ENCODE data around the gene C15orf40. TPM values are rescaled to one million over a fixed set of nuclear protein-coding genes. Genes with fewer than 3 reads are reported as not detected.
"Not testable (repeated sequence)": the region's sequence is repeated elsewhere in the genome, so short reads cannot be mapped to it uniquely, and the experiment has no call there.

The C15orf40 gene
- total RNA-seq, 5 donors from 2014 or later (not counting 1 experiment from before 2014, with no cell fraction given): 13.8 to 40.5 (median 37.7) TPM

GRCh38 chr15:83014205-83014653, 2.8 kb upstream of the C15orf40 start:
- Mint-ChIP-seq H3K4me3 (no peak overlapping the region), H3K4me1 (peaks cover 48 to 50% (median 48%) of the 10 kb centered on the region in 3 donors)
- POLR2A ChIA-PET: no interaction called here

GRCh38 chr15:83012636-83013035, 1.2 kb upstream of the C15orf40 start:
- no peaks in the 10 kb centered on the region for H3K9me3 Mint-ChIP-seq
- ATAC-seq (replicated peaks in 1 of 4): no peak
- WGBS (ENCODE audit: insufficient coverage): 97% methylated on average over 6 of the region's 6 CpGs
- H3K27ac Mint-ChIP-seq: peak overlapping the region; percentile 89 to 93
- peaks cover 11% of the 10 kb centered on the region for H3K36me3 Mint-ChIP-seq
- POLR2A ChIA-PET: no interaction called here
- H3K9me3 ChIP-seq: no peaks in the 10 kb centered on the region
- peaks cover 13 to 25% of the 10 kb centered on the region in 2 experiments for H3K4me1 ChIP-seq (ENCODE audit: control insufficient read depth in 1 of 2, extremely low read depth in 1 of 2, insufficient read depth in 2 of 2, low read length in 2 of 2)
- no peak overlapping the region for H3K4me3 ChIP-seq (ENCODE audit: control insufficient read depth in 1 of 2, extremely low read depth in 1 of 2, low read length in 1 of 2)
- H3K27me3 ChIP-seq (replicated peaks in 1 of 2; ENCODE audit: control insufficient read depth in 2 of 2, extremely low read depth in 1 of 2, insufficient read depth in 2 of 2, low read length in 1 of 2): no peaks in the 10 kb centered on the region
- H3K4me3 Mint-ChIP-seq: peak overlapping the region; percentile 87 to 99 (median 98)
- peaks cover 2 to 24% of the 10 kb centered on the region in 2 donors for H3K36me3 ChIP-seq (ENCODE audit: control insufficient read depth in 2 of 2, extremely low read depth in 1 of 2, insufficient read depth in 1 of 2, low read length in 1 of 2)
- no peak for DNase-seq
- peaks cover 48 to 52% (median 51%) of the 10 kb centered on the region in 3 donors for H3K4me1 Mint-ChIP-seq
- CTCF ChIA-PET: interaction anchor here in 1 of 2 donors (1.6 kb wide), 1 partner anchor 472 kb away, joined by 4 read pairs; the partner anchor contains the start of gene RPS17
- no peaks in the 10 kb centered on the region for H3K27me3 Mint-ChIP-seq
- H3K27ac ChIP-seq (ENCODE audit: low read length): no peak overlapping the region

More at GRCh38 chr15:83014205-83014653, 2.8 kb upstream of the C15orf40 start:
- peaks cover 13 to 25% of the 10 kb centered on the region in 2 experiments for H3K4me1 ChIP-seq (ENCODE audit: control insufficient read depth in 1 of 2, extremely low read depth in 1 of 2, insufficient read depth in 2 of 2, low read length in 2 of 2)
- no peak for DNase-seq
- H3K27me3 ChIP-seq (replicated peaks in 1 of 2; ENCODE audit: control insufficient read depth in 2 of 2, extremely low read depth in 1 of 2, insufficient read depth in 2 of 2, low read length in 1 of 2): no peaks in the 10 kb centered on the region
- 64% methylated on average over 4 of the region's 5 CpGs for WGBS (ENCODE audit: insufficient coverage)
- CTCF ChIA-PET: interaction anchor here in 1 of 2 donors (0.6 kb wide), 1 partner anchor 471 kb away, joined by 10 read pairs; no protein-coding TSS in a partner anchor
- ATAC-seq (replicated peaks in 1 of 4): no peak
- H3K4me3 ChIP-seq (ENCODE audit: control insufficient read depth in 1 of 2, extremely low read depth in 1 of 2, low read length in 1 of 2): no peak overlapping the region
- H3K36me3 ChIP-seq (ENCODE audit: control insufficient read depth in 2 of 2, extremely low read depth in 1 of 2, insufficient read depth in 1 of 2, low read length in 1 of 2): peaks cover 2 to 26% of the 10 kb centered on the region in 2 donors
- Mint-ChIP-seq H3K27ac (peak overlapping the region; percentile 45 to 69), H3K36me3 (peaks cover 7% of the 10 kb centered on the region), H3K9me3 (no peaks in the 10 kb centered on the region), H3K27me3 (no peaks in the 10 kb centered on the region)
- no peaks in the 10 kb centered on the region for H3K9me3 ChIP-seq
- H3K27ac ChIP-seq (ENCODE audit: low read length): no peak overlapping the region

- Histone ChIP-seq H3K4me1 (ENCODE audit: control insufficient read depth in 1 of 2, extremely low read depth in 1 of 2, insufficient read depth in 2 of 2, low read length in 2 of 2) (peaks cover 13 to 25% of the 10 kb centered on the region in 2 experiments), H3K9me3 (no peaks in the 10 kb centered on the region), H3K27me3 (replicated peaks in 1 of 2; ENCODE audit: control insufficient read depth in 2 of 2, extremely low read depth in 1 of 2, insufficient read depth in 2 of 2, low read length in 1 of 2) (no peaks in the 10 kb centered on the region), H3K36me3 (ENCODE audit: control insufficient read depth in 2 of 2, extremely low read depth in 1 of 2, insufficient read depth in 1 of 2, low read length in 1 of 2) (peaks cover 2 to 26% of the 10 kb centered on the region in 2 donors), H3K27ac (ENCODE audit: low read length) (peak overlapping the region; percentile 39), H3K4me3 (ENCODE audit: control insufficient read depth in 1 of 2, extremely low read depth in 1 of 2, low read length in 1 of 2) (peak overlapping the region; percentile 74 to 80)
- ChIA-PET CTCF (interaction anchor here in 1 of 2 donors (0.8 to 2.3 kb wide), 4 partner anchors 11 to 471 kb away, joined by 3 to 18 read pairs (median 8); partner anchors contain the start of genes RAMAC and RPS17), POLR2A (no interaction called here)
- DNase-seq (no peak), ATAC-seq (replicated peaks in 1 of 4) (no peak)
- Mint-ChIP-seq H3K4me3 (peak overlapping the region; percentile 87 to 99 (median 98)), H3K4me1 (peaks cover 48 to 54% (median 53%) of the 10 kb centered on the region in 3 donors), H3K27me3 (no peaks in the 10 kb centered on the region), H3K27ac (peak overlapping the region; percentile 89 to 93), H3K9me3 (no peaks in the 10 kb centered on the region), H3K36me3 (peaks cover 13% of the 10 kb centered on the region)
- WGBS (ENCODE audit: insufficient coverage): 52% methylated on average over 9 of the region's 9 CpGs
These were observed 612 bp upstream of the C15orf40 start for GRCh38 chr15:83012076-83012426.

GRCh38 chr15:83010709-83011270, 649 bp downstream of the C15orf40 start:
- DNase-seq (peak; percentile 47 to 82 (median 67)), ATAC-seq (replicated peaks in 1 of 4) (peak; percentile 40 to 67 (median 50))
- H3K4me1 Mint-ChIP-seq: peaks cover 48 to 55% (median 54%) of the 10 kb centered on the region in 3 donors
- ChIA-PET CTCF (interaction anchor here (0.6 to 2.3 kb wide), 9 partner anchors 8 to 480 kb away, joined by 3 to 18 read pairs (median 4); partner anchors contain the start of genes BTBD1 (in 1 of the 2) and RAMAC (in 1 of the 2)), POLR2A (interaction anchor here in 1 of 2 donors (0.6 to 0.7 kb wide), 2 partner anchors 28 to 227 kb away, joined by 3 read pairs; no protein-coding TSS in a partner anchor)
- H3K27me3 Mint-ChIP-seq: no peaks in the 10 kb centered on the region
- H3K9me3 Mint-ChIP-seq: no peaks in the 10 kb centered on the region
- WGBS (ENCODE audit: insufficient coverage): 0% methylated on average over 10 of the region's 15 CpGs
- H3K36me3 Mint-ChIP-seq: peaks cover 12% of the 10 kb centered on the region
- Histone ChIP-seq H3K4me3 (ENCODE audit: control insufficient read depth in 1 of 2, extremely low read depth in 1 of 2, low read length in 1 of 2) (peak overlapping the region; percentile 74 to 80), H3K27me3 (replicated peaks in 1 of 2; ENCODE audit: control insufficient read depth in 2 of 2, extremely low read depth in 1 of 2, insufficient read depth in 2 of 2, low read length in 1 of 2) (no peaks in the 10 kb centered on the region), H3K36me3 (ENCODE audit: control insufficient read depth in 2 of 2, extremely low read depth in 1 of 2, insufficient read depth in 1 of 2, low read length in 1 of 2) (peaks cover 5 to 31% of the 10 kb centered on the region in 2 donors), H3K4me1 (ENCODE audit: control insufficient read depth in 1 of 2, extremely low read depth in 1 of 2, insufficient read depth in 2 of 2, low read length in 2 of 2) (peaks cover 13 to 25% of the 10 kb centered on the region in 2 experiments), H3K9me3 (no peaks in the 10 kb centered on the region), H3K27ac (ENCODE audit: low read length) (peak overlapping the region; percentile 39)
- peak overlapping the region; percentile 87 to 99 (median 98) for H3K4me3 Mint-ChIP-seq
- peak overlapping the region; percentile 93 to 94 for H3K27ac Mint-ChIP-seq

- H3K9me3 ChIP-seq; H3K27me3 Mint-ChIP-seq; H3K4me3 ChIP-seq (ENCODE audit: control insufficient read depth in 1 of 2, extremely low read depth in 1 of 2, low read length in 1 of 2); H3K4me1 ChIP-seq (ENCODE audit: control insufficient read depth in 1 of 2, extremely low read depth in 1 of 2, insufficient read depth in 2 of 2, low read length in 2 of 2); ATAC-seq (replicated peaks in 1 of 4); H3K27ac ChIP-seq (ENCODE audit: low read length); H3K9me3 Mint-ChIP-seq; DNase-seq; H3K36me3 ChIP-seq (ENCODE audit: control insufficient read depth in 2 of 2, extremely low read depth in 1 of 2, insufficient read depth in 1 of 2, low read length in 1 of 2); H3K36me3 Mint-ChIP-seq; H3K27me3 ChIP-seq (replicated peaks in 1 of 2; ENCODE audit: control insufficient read depth in 2 of 2, extremely low read depth in 1 of 2, insufficient read depth in 2 of 2, low read length in 1 of 2): not testable (repeated sequence)
- 84% methylated on average over 2 of the region's 3 CpGs for WGBS (ENCODE audit: insufficient coverage)
- H3K27ac Mint-ChIP-seq: peak overlapping the region; percentile 91 to 93
- ChIA-PET POLR2A (interaction anchor here in 1 of 2 donors (0.7 kb wide), 1 partner anchor 10 kb away, joined by 4 read pairs; no protein-coding TSS in a partner anchor), CTCF (interaction anchor here (0.8 to 2.2 kb wide), 9 partner anchors 10 to 473 kb away, joined by 3 to 11 read pairs (median 5); partner anchors contain the start of genes C15orf40 (in 1 of the 2), RAMAC (in 1 of the 2) and RPS17 (in 1 of the 2))
- peaks cover 7 to 12% (median 10%) of the 10 kb centered on the region in 3 donors for H3K4me1 Mint-ChIP-seq
- H3K4me3 Mint-ChIP-seq: peak overlapping the region in 1 of 3 donors; percentile 52
These were observed 10.8 kb downstream of the C15orf40 start for GRCh38 chr15:83000672-83001031.

- H3K4me3 Mint-ChIP-seq: peak overlapping the region; percentile 50 to 75 (median 52)
- Histone ChIP-seq H3K27me3 (replicated peaks in 1 of 2; ENCODE audit: control insufficient read depth in 2 of 2, extremely low read depth in 1 of 2, insufficient read depth in 2 of 2, low read length in 1 of 2) (no peaks in the 10 kb centered on the region), H3K4me1 (ENCODE audit: control insufficient read depth in 1 of 2, extremely low read depth in 1 of 2, insufficient read depth in 2 of 2, low read length in 2 of 2) (peaks cover 5 to 6% of the 10 kb centered on the region in 2 experiments), H3K4me3 (ENCODE audit: control insufficient read depth in 1 of 2, extremely low read depth in 1 of 2, low read length in 1 of 2) (no peak overlapping the region), H3K9me3 (no peaks in the 10 kb centered on the region), H3K36me3 (ENCODE audit: control insufficient read depth in 2 of 2, extremely low read depth in 1 of 2, insufficient read depth in 1 of 2, low read length in 1 of 2) (peaks cover 0 to 4% of the 10 kb centered on the region in 2 donors), H3K27ac (ENCODE audit: low read length) (peak overlapping the region; percentile 52)
- H3K27ac Mint-ChIP-seq: peak overlapping the region; percentile 91 to 93
- 13% methylated on average over 4 of the region's 6 CpGs for WGBS (ENCODE audit: insufficient coverage)
- ChIA-PET CTCF (interaction anchor here (0.6 to 2.2 kb wide), 16 partner anchors 11 to 1931 kb away, joined by 3 to 11 read pairs (median 5); partner anchors contain the start of genes C15orf40 (in 1 of the 2), RAMAC (in 1 of the 2) and RPS17 (in 1 of the 2)), POLR2A (interaction anchor here (0.5 to 0.7 kb wide), 2 partner anchors 8 to 10 kb away, joined by 4 to 6 read pairs; no protein-coding TSS in a partner anchor)
- H3K36me3 Mint-ChIP-seq: no peaks in the 10 kb centered on the region
- H3K27me3 Mint-ChIP-seq: no peaks in the 10 kb centered on the region
- peak; percentile 82 to 91 (median 86) for ATAC-seq (replicated peaks in 1 of 4)
- H3K4me1 Mint-ChIP-seq: peaks cover 7 to 12% (median 10%) of the 10 kb centered on the region in 3 donors
- no peaks in the 10 kb centered on the region for H3K9me3 Mint-ChIP-seq
- peak in 19 of 35 experiments; percentile 3 to 72 (median 17) for DNase-seq
These were observed 11.4 kb downstream of the C15orf40 start for GRCh38 chr15:82999905-83000671.
